Cardiac fibroblast (primary cell): ENCODE results near the gene TP73.

Source experiments
- DNase-seq, 2 donors: peaks; one replicate each; pipeline versions ENCODE4 v3.0.0 to v3.0.0-alpha.2; 2010; ENCODE audit warnings: low read depth in 2 of 2
- H3K4me3 ChIP-seq, 2 donors: replicated peaks in 1 of 2; 1 replicate in 1 of 2; 2 replicates in 1 of 2; pipeline ENCODE4 v1.5.1; 2011; ENCODE audit warnings: low read depth in 2 of 2, low read length in 2 of 2, mild to moderate bottlenecking in 2 of 2, moderate library complexity in 1 of 2
- CTCF ChIP-seq: IDR thresholded peaks from one replicate; pipeline ENCODE4 v1.5.1; 2011; ENCODE audit warnings: low read depth, mild to moderate bottlenecking, low read length, inconsistent platforms

TP73 gene

GRCh38 chr1:3607703-3608065, 44.6 kb upstream of the TP73 start:
- H3K4me3 ChIP-seq = no peak overlapping the region
- no peak for DNase-seq
- no peak for TF ChIP-seq CTCF

DNA sequence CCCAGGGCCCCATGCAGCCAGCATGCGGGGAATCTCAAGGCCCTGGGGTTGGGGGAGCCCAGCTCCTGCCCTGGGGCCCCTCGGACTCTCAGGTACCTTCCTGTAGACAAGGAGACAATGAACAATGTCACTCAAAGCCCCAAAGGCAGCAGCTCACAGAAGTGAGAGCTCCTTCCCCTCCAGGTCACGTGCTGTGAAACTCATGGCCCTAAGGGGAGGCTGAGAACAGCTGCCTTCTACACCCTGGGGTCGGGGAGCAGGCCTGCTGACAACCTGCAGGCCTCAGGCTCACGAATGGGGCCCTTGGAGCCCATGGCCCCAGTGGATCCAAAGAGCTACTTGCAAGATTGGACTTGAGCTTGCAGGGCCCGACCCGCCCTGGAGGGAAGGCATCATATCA, 44.2 kb upstream of the TP73 start:
- no peak overlapping the region for H3K4me3 ChIP-seq
- no peak for TF ChIP-seq CTCF
- no peak for DNase-seq

DNA sequence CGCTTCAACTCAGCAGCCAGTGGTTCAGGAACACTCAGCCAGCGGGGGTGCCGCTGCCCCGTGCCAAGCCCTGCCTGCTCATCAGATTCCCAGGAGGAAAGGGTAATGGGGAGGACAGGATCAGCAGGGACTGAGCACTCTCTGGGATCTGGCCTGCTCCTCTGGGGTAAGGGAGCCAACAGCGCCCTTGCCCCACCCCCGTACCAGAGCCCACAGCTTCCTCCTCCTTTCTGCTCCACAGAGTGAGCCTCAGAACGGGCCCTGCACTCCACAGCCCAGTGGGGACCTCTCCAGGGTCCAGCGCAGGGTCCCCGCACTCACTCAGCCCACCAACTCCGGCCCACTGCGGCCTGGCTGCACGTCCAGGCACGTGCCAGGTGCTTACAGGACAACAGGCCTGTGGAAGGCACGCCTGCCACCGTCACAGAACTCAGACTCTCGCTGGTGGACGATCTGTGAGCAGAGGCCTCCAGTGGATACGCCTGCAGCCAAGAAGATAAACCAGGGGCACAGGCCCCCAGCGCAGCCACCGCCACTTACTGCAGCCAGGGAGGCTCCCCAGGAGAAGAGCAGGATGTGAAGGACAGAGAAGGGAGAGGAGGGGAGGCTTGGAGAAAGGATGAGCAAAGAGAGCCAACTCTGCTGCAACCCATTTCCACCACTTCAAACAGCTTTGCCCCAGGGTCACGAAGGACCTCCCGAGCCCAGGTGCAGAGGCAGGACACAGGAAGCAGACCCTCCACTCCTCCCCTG, 43.1 kb upstream of the TP73 start:
- no peak for TF ChIP-seq CTCF
- DNase-seq = no peak
- H3K4me3 ChIP-seq = no peak overlapping the region

- no peak overlapping the region for H3K4me3 ChIP-seq
- no peak for DNase-seq
- no peak for TF ChIP-seq CTCF
Observed at GRCh38 chr1:3609769-3610526, 42.4 kb upstream of the TP73 start.

DNA sequence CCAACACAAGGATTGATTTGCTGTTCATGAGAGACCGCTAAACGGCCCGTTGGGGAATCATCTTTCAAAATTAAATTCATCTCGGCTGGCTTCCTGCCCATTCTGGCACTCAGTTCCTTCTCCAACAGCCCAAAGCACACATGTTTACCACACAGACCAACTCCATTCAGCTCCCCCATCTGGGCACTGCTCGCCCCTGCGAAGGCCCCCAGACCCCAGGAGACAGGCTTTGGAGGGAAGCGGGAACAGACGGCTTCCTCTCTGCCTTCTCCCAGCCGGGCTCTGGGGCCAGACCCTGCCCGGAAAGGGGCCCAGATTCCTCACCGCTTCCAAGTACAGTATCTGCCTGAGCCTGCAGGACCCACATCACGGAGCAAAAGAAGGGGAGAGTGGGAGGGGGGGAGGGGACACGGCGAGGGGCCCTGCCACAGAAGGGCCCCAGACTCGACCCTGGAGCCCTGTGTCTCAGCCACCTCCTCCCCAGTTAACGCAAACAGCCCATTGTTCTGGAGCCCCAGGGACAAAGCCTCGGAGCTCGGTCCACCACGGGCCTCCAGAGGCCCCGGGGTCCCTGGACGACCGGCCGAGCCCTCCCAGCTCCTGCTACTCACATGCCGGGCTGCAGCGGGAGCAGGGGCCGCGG, 41.7 kb upstream of the TP73 start:
- peak; percentile 19 to 46 for DNase-seq
- no peak for TF ChIP-seq CTCF
- peak overlapping the region in 1 of 2 donors; percentile 22 for H3K4me3 ChIP-seq

GRCh38 chr1:3611170-3612019, 40.9 kb upstream of the TP73 start, which contains the start of gene MEGF6:
Gene MEGF6, minus strand, starts transcription at chr1:3611508. Its CDS starts 240 bp downstream, at chr1:3611268.
- peak in 1 of 2 donors; percentile 66 for DNase-seq
- peak within 1 kb of the TSS in 1 of 2 donors; percentile 22 for H3K4me3 ChIP-seq
- TF ChIP-seq CTCF = no peak
